ENCODE measurements around the gene PSMD8.

PSMD8 gene

GRCh38 chr19:38386300-38386970 is 12.1 kb downstream of the PSMD8 start:
- intact Hi-C loops (cut with DNase I; ENCODE audit: low total_unique reads) = loop anchor here (5.0 kb wide), 1 partner anchor 139 kb away; no protein-coding TSS in a partner anchor
- H3K36me3 ChIP-seq = peaks cover 28 to 49% (median 30%) of the 10 kb centered on the region in 3 donors
- no peak for DNase-seq
- peak overlapping the region in 1 of 2 donors; percentile 73 for H3K4me3 ChIP-seq
- H3K27me3 ChIP-seq = no peaks in the 10 kb centered on the region
- no peak overlapping the region for H3K27ac ChIP-seq
- H3K9me3 ChIP-seq = no peaks in the 10 kb centered on the region
- H3K4me1 ChIP-seq = peaks cover 5 to 45% (median 34%) of the 10 kb centered on the region in 4 donors
- TF ChIP-seq CTCF (IDR thresholded peaks at IDR 0.05) = no peak

DNA sequence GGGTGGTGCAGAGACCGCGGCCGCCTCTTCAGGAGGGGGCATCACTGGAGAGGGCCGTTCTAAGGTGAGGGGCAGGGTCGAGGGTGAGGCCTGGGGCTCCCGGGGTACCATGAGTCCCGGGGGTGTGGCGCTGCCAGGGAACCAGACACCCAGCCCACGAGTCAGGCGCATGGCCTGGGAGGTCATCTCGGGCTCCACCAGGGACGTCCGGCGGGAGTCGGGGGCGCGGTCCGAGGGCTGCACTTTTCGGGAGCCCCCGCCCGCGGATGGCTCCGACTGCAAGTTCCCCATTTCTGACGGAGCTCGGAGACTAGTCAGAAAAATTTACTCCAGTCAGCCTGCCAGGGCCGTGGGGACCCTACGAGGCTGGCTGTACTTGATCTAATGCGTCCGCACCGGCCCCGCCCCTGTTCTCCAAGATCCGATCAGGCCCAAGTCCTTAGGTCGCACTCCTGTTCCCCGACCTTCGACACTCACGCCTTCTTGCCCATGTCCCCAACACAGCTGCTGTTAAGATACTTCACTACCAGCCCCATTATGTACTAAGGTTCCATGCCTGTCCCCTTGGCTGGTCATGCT is 12.7 kb downstream of the PSMD8 start:
- Histone ChIP-seq H3K9me3 (no peaks in the 10 kb centered on the region), H3K27me3 (no peaks in the 10 kb centered on the region), H3K27ac (peak overlapping the region; percentile 84 to 86), H3K4me3 (peak overlapping the region; percentile 54 to 73), H3K4me1 (peaks cover 5 to 45% (median 34%) of the 10 kb centered on the region in 4 donors), H3K36me3 (peaks cover 21 to 42% (median 24%) of the 10 kb centered on the region in 3 donors)
- TF ChIP-seq CTCF (IDR thresholded peaks at IDR 0.05) = no peak
- intact Hi-C loops (cut with DNase I; ENCODE audit: low total_unique reads) = loop anchor here (5.0 kb wide), 1 partner anchor 140 kb away; no protein-coding TSS in a partner anchor
- peak in 1 of 2 donors; percentile 49 for DNase-seq

- peaks cover 14 to 35% (median 17%) of the 10 kb centered on the region in 3 donors for H3K36me3 ChIP-seq
- peaks cover 5 to 45% (median 34%) of the 10 kb centered on the region in 4 donors for H3K4me1 ChIP-seq
- H3K27ac ChIP-seq = peak within 1 kb of the TSS; percentile 84 to 86
- no peaks in the 10 kb centered on the region for H3K27me3 ChIP-seq
- TF ChIP-seq CTCF (IDR thresholded peaks at IDR 0.05) = no peak
- H3K9me3 ChIP-seq = no peaks in the 10 kb centered on the region
- intact Hi-C loops (cut with DNase I; ENCODE audit: low total_unique reads) = loop anchor here (2.0 to 5.0 kb wide), 2 partner anchors 15 to 140 kb away; partner anchors contain the start of gene FAM98C
- H3K4me3 ChIP-seq = peak within 1 kb of the TSS; percentile 54 to 73
- DNase-seq = peak; percentile 80 to 90
Observed at GRCh38 chr19:38387550-38388348, 13.4 kb downstream of the PSMD8 start, which contains the start of gene GGN. GGN (minus strand) TSS chr19:38388034; CDS start chr19:38387261, 773 bp downstream.

- Histone ChIP-seq H3K36me3 (peaks cover 7 to 28% (median 9%) of the 10 kb centered on the region in 3 donors), H3K27me3 (no peaks in the 10 kb centered on the region), H3K9me3 (no peaks in the 10 kb centered on the region), H3K27ac (peak within 1 kb of the TSS; percentile 84 to 86), H3K4me3 (peak within 1 kb of the TSS; percentile 54 to 73), H3K4me1 (peaks cover 5 to 45% (median 34%) of the 10 kb centered on the region in 4 donors)
- intact Hi-C loops (cut with DNase I; ENCODE audit: low total_unique reads) = loop anchor here (2.0 to 5.0 kb wide), 2 partner anchors 14 to 141 kb away; partner anchors contain the start of gene FAM98C
- no peak for TF ChIP-seq CTCF (IDR thresholded peaks at IDR 0.05)
- DNase-seq = peak in 1 of 2 donors; percentile 76
Observed at GRCh38 chr19:38388349-38389100, 14.2 kb downstream of the PSMD8 start, which contains the start of gene SPRED3. SPRED3 (plus strand) TSS chr19:38388697; CDS start chr19:38390303, 1,606 bp downstream.

All from tibial artery (tissue), 4 donors.